ENCODE measurements around the gene LY6G6F.
A peak's percentile ranks its signal among the peaks of the same experiment; 100 is the strongest.
"Not testable (repeated sequence)": the region's sequence is repeated elsewhere in the genome, so short reads cannot be mapped to it uniquely, and the experiment has no call there.

Gene LY6G6F

GRCh38 chr6:31702819-31703716 is 3.6 kb upstream of the LY6G6F start, which contains the start of gene ABHD16A:
Gene ABHD16A, minus strand, starts transcription at chr6:31703324. Its CDS starts 43 bp downstream, at chr6:31703281.
- peak; percentile 99 for DNase-seq

GRCh38 chr6:31705931-31706330 is 735 bp upstream of the LY6G6F start:
- no peak for DNase-seq

GRCh38 chr6:31707701-31708100 is 1.0 kb downstream of the LY6G6F start:
- DNase-seq, result no peak

GRCh38 chr6:31708224-31708623 is 1.6 kb downstream of the LY6G6F start:
- DNase-seq, result no peak

- not testable (repeated sequence) for DNase-seq
Observed at GRCh38 chr6:31709157-31709556, 2.5 kb downstream of the LY6G6F start.

- DNase-seq, result peak; percentile 69
Observed at GRCh38 chr6:31710523-31711219, 4.0 kb downstream of the LY6G6F start.

GRCh38 chr6:31711233-31711632 is 4.6 kb downstream of the LY6G6F start:
- peak; percentile 86 for DNase-seq

GRCh38 chr6:31712296-31712695 is 5.6 kb downstream of the LY6G6F start:
- DNase-seq, result peak; percentile 51

- DNase-seq, result peak; percentile 41
Observed at GRCh38 chr6:31713465-31713864, 6.8 kb downstream of the LY6G6F start.

- peak; percentile 99 for DNase-seq
Observed at GRCh38 chr6:31713991-31714684, 7.5 kb downstream of the LY6G6F start.

GRCh38 chr6:31715022-31715958 is 8.6 kb downstream of the LY6G6F start, which contains the start of gene LY6G6D:
Gene LY6G6D, plus strand, starts transcription at chr6:31715348. Its CDS starts 8 bp downstream, at chr6:31715356.
- peak; percentile 40 for DNase-seq

- DNase-seq, result peak; percentile 71
Observed at GRCh38 chr6:31717499-31718222, 11.0 kb downstream of the LY6G6F start.

- no peak for DNase-seq
Observed at GRCh38 chr6:31718265-31718664, 11.6 kb downstream of the LY6G6F start.

- DNase-seq, result no peak
Observed at GRCh38 chr6:31719001-31719400, 12.3 kb downstream of the LY6G6F start.

GRCh38 chr6:31720196-31720770 is 13.6 kb downstream of the LY6G6F start:
- no peak for DNase-seq

GRCh38 chr6:31721351-31722020 is 14.8 kb downstream of the LY6G6F start, which contains the start of gene LY6G6C:
Gene LY6G6C, minus strand, starts transcription at chr6:31721746. Its CDS starts 67 bp downstream, at chr6:31721679.
- DNase-seq, result no peak

GRCh38 chr6:31722173-31722572 is 15.5 kb downstream of the LY6G6F start:
- no peak for DNase-seq

GRCh38 chr6:31723245-31723979 is 16.7 kb downstream of the LY6G6F start, which contains the start of gene MPIG6B:
Gene MPIG6B, plus strand, starts transcription at chr6:31723373. Its CDS starts 11 bp downstream, at chr6:31723384.
- no peak for DNase-seq

GRCh38 chr6:31723980-31724691 is 17.5 kb downstream of the LY6G6F start:
- DNase-seq, result no peak

Data from NCI-H69 (cell line).